ENCODE measurements around the gene FAU. TPM values are rescaled to one million over a fixed set of nuclear protein-coding genes. Genes with fewer than 3 reads are reported as not detected.

The FAU gene
- total and polyA plus RNA-seq, 2 of the 13 experiments (the other 11 are each of a cell fraction or from before 2014, with no cell fraction given), result 374 to 869 TPM

DNA sequence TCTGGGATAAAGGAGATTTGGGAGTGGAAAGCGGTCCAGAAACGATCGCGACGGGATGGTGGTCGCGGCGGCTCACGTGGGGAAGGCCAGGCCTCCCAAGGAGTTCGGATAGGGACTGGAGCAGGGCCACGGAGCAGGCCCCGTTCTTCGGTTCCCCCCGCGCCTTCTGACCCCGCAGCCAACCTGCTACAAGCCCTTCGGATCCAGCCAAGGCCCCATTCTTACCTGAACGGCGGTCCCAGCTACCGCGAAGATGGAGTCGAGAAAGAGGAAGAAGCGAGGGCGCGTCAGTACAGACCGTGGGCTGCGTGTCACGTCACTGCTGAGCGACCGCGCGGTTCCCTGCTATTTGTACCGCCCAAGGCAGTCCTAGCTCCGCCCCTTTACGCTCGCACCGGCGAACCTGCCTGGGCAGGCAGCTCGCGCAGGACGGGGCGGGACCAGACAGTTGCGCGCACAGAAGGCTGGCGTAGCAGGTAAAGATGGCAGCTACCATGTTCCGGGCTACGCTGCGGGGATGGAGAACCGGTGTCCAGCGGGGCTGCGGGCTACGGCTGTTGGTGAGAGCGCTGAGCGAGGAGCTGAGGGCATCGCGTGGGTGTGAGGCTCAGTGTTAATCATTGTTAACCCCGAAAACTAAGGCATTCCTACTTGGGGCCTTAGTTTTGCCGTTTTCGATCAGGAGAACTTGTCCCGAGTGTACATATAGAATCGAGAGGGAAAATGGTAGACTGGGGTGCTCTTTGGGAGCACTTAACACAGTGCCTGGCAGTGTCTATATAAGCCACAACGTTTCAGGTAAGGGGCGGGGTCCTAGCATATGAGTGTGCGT is at the start of gene FAU, which contains the start of gene MRPL49 (continued):
- TF ChIP-seq, protein P1, sequence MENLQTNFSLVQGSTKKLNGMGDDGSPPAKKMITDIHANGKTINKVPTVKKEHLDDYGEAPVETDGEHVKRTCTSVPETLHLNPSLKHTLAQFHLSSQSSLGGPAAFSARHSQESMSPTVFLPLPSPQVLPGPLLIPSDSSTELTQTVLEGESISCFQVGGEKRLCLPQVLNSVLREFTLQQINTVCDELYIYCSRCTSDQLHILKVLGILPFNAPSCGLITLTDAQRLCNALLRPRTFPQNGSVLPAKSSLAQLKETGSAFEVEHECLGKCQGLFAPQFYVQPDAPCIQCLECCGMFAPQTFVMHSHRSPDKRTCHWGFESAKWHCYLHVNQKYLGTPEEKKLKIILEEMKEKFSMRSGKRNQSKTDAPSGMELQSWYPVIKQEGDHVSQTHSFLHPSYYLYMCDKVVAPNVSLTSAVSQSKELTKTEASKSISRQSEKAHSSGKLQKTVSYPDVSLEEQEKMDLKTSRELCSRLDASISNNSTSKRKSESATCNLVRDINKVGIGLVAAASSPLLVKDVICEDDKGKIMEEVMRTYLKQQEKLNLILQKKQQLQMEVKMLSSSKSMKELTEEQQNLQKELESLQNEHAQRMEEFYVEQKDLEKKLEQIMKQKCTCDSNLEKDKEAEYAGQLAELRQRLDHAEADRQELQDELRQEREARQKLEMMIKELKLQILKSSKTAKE (CRISPR knock-in tag; IDR thresholded peaks at IDR 0.05; ENCODE audit: borderline replicate concordance), result peak; percentile 47; the same call in 1 of the 2 replicates
- TF ChIP-seq, protein P2, sequence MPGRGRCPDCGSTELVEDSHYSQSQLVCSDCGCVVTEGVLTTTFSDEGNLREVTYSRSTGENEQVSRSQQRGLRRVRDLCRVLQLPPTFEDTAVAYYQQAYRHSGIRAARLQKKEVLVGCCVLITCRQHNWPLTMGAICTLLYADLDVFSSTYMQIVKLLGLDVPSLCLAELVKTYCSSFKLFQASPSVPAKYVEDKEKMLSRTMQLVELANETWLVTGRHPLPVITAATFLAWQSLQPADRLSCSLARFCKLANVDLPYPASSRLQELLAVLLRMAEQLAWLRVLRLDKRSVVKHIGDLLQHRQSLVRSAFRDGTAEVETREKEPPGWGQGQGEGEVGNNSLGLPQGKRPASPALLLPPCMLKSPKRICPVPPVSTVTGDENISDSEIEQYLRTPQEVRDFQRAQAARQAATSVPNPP (CRISPR knock-in tag; IDR thresholded peaks at IDR 0.05), result no peak
- TF ChIP-seq MLLT10 (CRISPR knock-in tag; IDR thresholded peaks at IDR 0.05) (no peak), HMGA1 (CRISPR knock-in tag; conservative IDR thresholded peaks at IDR 0.05) (no peak), PTBP1 (IDR thresholded peaks at IDR 0.05; ENCODE audit: low read depth, low read length, poor library complexity, severe bottlenecking) (no peak), ZNF558 (CRISPR knock-in tag; IDR thresholded peaks at IDR 0.05; ENCODE audit: borderline replicate concordance) (peak; percentile 85; the same call in 1 of the 2 replicates), PCBP1 (IDR thresholded peaks at IDR 0.05; ENCODE audit: borderline replicate concordance, low read depth, low read length) (no peak)
- TF ChIP-seq, protein P3, sequence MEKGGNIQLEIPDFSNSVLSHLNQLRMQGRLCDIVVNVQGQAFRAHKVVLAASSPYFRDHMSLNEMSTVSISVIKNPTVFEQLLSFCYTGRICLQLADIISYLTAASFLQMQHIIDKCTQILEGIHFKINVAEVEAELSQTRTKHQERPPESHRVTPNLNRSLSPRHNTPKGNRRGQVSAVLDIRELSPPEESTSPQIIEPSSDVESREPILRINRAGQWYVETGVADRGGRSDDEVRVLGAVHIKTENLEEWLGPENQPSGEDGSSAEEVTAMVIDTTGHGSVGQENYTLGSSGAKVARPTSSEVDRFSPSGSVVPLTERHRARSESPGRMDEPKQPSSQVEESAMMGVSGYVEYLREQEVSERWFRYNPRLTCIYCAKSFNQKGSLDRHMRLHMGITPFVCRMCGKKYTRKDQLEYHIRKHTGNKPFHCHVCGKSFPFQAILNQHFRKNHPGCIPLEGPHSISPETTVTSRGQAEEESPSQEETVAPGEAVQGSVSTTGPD (CRISPR knock-in tag; IDR thresholded peaks at IDR 0.05), result no peak
- TF ChIP-seq, protein P4, sequence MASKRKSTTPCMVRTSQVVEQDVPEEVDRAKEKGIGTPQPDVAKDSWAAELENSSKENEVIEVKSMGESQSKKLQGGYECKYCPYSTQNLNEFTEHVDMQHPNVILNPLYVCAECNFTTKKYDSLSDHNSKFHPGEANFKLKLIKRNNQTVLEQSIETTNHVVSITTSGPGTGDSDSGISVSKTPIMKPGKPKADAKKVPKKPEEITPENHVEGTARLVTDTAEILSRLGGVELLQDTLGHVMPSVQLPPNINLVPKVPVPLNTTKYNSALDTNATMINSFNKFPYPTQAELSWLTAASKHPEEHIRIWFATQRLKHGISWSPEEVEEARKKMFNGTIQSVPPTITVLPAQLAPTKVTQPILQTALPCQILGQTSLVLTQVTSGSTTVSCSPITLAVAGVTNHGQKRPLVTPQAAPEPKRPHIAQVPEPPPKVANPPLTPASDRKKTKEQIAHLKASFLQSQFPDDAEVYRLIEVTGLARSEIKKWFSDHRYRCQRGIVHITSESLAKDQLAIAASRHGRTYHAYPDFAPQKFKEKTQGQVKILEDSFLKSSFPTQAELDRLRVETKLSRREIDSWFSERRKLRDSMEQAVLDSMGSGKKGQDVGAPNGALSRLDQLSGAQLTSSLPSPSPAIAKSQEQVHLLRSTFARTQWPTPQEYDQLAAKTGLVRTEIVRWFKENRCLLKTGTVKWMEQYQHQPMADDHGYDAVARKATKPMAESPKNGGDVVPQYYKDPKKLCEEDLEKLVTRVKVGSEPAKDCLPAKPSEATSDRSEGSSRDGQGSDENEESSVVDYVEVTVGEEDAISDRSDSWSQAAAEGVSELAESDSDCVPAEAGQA (IDR thresholded peaks at IDR 0.05; ENCODE audit: low read depth), result peak; percentile 97
- TF ChIP-seq, protein P4 (CRISPR knock-in tag; IDR thresholded peaks at IDR 0.05; ENCODE audit: borderline replicate concordance), result no peak
- TF ChIP-seq, protein P5, sequence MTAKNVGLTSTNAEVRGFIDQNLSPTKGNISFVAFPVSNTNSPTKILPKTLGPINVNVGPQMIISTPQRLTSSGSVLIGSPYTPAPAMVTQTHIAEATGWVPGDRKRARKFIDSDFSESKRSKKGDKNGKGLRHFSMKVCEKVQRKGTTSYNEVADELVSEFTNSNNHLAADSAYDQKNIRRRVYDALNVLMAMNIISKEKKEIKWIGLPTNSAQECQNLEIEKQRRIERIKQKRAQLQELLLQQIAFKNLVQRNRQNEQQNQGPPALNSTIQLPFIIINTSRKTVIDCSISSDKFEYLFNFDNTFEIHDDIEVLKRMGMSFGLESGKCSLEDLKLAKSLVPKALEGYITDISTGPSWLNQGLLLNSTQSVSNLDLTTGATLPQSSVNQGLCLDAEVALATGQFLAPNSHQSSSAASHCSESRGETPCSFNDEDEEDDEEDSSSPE (CRISPR knock-in tag; IDR thresholded peaks at IDR 0.05), result peak; percentile 76
- TF ChIP-seq, protein P6, sequence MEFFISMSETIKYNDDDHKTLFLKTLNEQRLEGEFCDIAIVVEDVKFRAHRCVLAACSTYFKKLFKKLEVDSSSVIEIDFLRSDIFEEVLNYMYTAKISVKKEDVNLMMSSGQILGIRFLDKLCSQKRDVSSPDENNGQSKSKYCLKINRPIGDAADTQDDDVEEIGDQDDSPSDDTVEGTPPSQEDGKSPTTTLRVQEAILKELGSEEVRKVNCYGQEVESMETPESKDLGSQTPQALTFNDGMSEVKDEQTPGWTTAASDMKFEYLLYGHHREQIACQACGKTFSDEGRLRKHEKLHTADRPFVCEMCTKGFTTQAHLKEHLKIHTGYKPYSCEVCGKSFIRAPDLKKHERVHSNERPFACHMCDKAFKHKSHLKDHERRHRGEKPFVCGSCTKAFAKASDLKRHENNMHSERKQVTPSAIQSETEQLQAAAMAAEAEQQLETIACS (CRISPR knock-in tag; IDR thresholded peaks at IDR 0.05), result peak; percentile 75

Measured in HepG2 (cell line).